Transverse colon (tissue), 4 donors: Measurements from ENCODE around the gene TARS3.

Experiments
- CTCF ChIP-seq, 5 experiments: fragments of 200-600 bp in 3 of 5; fragments of 450-650 bp in 2 of 5; sonication (generic) in 3 of 5; IDR thresholded peaks; 1 replicate in 2 of 5; 2 replicates in 3 of 5; pipeline ENCODE4 v1.5.1; 2016 to 2017; ENCODE audit warnings: antibody characterized with exemption in 5 of 5, inconsistent platforms in 3 of 5, mild to moderate bottlenecking in 2 of 5, moderate library complexity in 1 of 5
- POLR2AphosphoS5 ChIP-seq, 3 donors: sonication (generic); formaldehyde crosslinking; IDR thresholded peaks; one replicate each; pipeline ENCODE4 v1.6.1; 2016; ENCODE audit warnings: antibody characterized with exemption in 3 of 3

GRCh38 chr15:101765772-101766456, 41.6 kb upstream of the TARS3 start:
- TF ChIP-seq CTCF (IDR thresholded peaks at IDR 0.05), result no peak
- TF ChIP-seq POLR2AphosphoS5 (IDR thresholded peaks at IDR 0.05), result no peak
